HG02678 (cell line): ENCODE results near the gene TMEM255B.
"Not testable (repeated sequence)": the region's sequence is repeated elsewhere in the genome, so short reads cannot be mapped to it uniquely, and the experiment has no call there.

Experiments
- ATAC-seq: cut with Tn5 transposase; IDR thresholded peaks from one replicate; pipeline ENCODE4 v1.9.1; 2021; ENCODE audit warnings: mild to moderate bottlenecking, moderate library complexity; ENCODE audit not compliant: unreplicated experiment

Gene TMEM255B

DNA sequence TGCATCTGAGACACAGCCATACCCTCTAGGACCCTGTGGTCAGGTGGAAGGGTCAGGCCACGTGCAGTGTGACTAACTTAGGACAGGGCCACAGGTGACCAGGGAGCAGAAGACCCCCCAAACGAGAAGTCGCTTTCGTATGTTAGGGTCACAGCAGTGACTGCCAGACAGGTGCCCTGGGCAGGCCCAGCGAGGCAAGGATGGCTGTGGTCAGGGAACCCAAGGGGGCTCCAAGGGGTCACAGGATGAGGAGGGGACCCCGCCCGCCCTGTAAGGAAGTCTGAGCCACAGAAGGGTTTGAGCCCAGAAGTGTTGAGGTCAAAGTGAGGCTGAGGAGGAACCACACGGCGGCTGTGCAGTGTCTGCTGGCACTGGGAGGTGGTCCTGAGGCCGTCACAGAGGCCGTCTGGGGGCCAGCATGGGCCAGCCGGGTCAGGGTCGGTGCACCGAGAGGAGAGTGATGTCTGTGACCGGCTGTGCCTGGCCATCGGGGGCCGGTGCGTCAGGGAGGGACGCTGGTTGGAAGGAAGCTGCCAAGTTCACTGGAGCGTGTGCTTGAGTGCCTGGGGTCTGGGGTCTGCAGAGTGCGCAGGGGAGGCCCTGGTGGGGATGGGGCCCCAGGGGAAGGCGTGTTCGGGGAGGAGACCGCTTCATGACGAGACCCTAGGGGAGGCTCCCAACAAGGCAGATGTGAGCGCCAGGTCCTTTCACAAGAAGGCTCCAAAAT lies 24.8 kb upstream of the TMEM255B start:
- no peak for ATAC-seq

DNA sequence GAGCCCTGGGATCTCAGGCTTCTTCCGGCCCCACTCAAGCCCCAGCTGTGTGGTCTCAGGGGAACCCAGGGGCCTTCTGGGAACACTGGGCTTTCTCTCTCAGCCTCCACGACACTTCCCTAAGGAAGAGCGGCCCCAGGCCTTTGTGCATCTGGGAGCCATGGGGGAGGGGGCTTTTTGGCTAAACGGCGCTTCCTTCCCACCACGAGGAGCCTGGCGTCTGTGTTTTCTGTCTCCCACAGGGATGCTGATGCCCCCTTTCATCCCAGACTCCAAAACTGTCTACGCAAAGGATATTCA lies 24.2 kb upstream of the TMEM255B start:
- no peak for ATAC-seq

DNA sequence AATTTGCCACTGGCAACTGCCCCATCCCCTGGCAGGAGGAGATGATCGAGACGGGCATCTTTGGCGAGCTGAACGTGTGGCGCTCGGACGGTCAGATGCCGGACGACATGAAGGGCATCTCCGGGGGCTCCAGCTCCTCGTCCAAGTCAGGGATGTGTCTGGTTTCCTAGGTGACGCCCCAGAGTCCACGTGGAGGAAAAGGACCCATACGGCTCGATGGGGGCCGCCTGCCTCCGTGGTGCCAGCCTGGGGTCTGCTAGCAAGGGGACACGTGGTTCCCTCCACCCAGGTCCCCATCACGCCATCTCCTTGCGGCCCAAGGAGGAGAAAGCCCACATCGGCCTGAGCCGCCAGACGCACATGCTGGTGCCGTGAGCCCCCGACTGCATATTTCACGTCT lies 23.8 kb upstream of the TMEM255B start:
- no peak for ATAC-seq

DNA sequence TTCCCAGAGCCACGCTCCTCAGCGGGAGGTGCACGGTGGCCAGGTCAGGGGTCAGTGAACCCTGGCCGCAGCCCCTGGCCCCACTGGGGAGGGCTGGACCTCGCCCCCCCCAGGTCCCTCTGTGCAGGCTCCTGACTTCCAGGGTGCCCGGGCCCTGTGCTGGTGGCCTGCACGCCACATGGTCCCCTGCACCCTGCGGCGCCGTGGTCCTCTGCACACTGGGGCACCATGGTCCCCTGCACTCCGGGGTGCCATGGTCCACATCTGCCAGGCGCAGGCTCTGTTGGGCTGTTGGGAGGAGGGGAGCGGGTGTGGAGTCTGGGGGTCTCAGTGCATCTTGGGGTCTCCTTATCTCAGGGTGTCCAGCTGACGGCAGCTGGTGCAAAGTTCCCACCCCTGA lies 23.3 kb upstream of the TMEM255B start:
- no peak for ATAC-seq

DNA sequence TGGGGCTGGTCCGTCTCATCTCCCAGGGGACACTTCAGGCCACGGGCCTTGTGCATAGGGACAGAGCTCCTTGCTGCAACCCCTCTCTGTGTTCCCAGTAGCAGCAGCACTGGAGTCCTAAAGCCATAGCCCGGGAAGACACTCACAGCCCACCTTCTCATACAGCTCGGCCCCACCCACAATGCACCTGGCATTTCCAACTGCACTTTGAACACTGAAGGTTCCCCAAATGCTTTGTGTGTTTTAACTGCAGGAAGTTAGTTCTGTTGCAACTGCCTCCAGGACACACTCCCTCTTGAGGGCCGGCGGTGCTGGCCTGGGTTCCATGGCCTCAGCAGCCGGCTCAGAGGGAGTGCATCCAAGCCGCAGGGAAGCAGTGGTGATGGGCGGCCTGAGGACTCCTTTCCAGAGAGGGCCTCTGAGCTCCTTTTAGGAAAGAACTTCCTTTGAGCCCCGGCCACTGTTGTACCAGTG lies 22.7 kb upstream of the TMEM255B start:
- ATAC-seq: no peak

DNA sequence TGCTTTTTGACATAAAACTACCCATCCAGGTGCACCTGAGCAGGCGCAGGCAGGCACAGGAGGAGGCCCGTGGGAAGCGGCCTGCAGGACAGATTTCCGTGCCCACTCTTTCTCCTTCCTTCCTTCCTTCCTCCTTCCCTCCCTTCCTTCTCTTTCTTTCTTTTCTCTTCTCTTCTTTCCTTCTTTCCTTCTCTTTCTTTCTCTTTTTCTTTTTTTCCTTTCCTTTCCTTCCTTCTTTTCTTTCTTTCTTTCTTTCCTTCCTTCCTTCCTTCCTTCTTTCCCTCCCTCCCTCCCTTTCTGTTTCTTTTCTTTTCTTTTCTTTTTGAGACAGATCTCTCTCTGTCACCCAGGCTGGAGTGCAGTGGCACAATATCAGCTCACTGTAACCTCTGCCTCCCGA lies 21.2 kb upstream of the TMEM255B start:
- ATAC-seq: no peak

DNA sequence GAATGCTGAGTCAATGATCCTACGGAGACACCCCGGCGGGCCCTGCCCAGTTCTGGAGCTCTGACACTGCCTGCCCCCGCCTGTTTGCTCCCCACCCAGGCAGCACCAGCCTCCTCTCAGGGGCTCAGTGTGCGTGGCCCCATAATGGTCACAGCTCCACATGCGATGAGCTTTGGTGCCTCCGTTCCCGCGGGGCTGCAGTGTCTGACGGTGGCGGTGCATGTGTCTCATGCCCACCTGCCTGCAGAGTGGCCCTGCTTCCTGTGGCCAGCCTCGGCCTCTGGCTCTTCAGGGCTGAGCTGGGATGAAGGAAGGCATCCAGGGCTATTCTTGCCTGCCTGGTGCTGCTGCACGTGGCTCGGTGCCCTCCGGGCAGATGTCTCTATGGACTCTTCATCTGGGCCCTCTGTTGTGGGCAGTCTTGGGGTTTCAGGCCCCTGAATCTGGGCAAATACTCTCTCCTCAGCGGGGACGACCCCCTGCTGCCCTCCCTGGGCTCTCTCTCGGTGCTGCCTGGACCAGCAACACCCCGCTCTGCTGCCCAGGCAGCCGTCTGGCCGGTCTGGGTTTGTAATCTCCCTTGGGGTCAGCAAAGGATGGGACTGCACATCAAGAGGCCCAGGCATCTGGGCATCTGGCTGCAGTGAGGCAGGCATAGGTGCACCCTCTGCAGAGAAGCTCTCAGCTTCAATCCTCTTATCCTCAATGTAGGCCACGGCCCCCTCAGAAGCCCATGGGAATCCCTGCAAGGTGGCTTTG lies 19.3 kb upstream of the TMEM255B start:
- ATAC-seq: no peak

DNA sequence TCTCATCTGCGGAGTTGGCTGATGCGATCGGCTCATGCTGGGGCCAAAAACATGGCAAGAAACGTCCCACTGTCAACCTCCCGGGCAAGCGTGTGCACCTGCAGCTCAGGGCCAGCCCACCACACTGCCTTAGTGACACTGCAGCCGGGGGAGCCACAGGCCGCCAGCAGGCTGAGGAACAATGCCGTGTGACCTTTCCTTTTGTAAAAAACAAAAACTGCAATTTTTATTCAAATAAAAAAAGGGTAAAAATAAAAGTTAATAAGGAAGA lies 18.8 kb upstream of the TMEM255B start:
- no peak for ATAC-seq

DNA sequence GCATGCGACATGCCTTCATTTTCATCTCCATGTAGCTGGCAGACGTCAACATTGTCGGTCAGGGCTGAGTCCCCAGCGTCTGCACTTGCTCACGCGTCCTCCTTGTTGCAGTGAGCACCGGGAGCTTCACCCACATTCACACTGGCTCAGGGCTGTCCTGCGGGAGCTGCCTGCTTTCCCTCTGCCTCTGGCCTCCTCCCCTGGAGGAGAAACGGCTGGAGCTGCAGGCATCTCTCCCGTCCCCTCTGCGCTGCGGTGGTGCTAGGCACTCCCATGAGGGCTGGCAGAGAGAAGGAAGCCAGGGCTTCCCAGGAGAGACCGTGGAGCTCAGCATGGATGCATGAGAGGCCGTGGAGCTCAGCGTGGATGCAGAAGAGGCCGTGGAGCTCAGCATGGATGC lies 18.4 kb upstream of the TMEM255B start:
- no peak for ATAC-seq

DNA sequence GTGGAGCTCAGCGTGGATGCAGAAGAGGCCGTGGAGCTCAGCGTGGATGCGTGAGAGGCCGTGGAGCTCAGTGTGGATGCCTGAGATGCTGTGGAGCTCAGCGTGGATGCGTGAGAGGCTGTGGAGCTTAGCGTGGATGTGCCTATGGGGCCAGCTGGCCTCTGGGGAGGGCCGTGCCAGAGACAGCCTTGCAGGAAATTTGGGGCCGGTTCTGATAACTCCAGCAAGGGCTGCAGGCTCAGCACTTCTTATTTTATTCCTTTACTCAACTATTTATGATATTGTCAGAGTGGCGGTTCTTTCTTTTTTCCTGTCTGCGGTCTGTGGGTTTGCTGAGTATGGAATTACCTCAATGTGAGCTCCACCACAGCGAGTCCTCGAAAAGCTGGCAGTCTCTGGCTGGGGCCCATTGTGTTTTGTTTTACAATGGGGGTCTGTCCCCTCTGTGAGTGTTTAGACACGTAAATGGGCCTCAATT lies 17.8 kb upstream of the TMEM255B start:
- ATAC-seq: no peak

DNA sequence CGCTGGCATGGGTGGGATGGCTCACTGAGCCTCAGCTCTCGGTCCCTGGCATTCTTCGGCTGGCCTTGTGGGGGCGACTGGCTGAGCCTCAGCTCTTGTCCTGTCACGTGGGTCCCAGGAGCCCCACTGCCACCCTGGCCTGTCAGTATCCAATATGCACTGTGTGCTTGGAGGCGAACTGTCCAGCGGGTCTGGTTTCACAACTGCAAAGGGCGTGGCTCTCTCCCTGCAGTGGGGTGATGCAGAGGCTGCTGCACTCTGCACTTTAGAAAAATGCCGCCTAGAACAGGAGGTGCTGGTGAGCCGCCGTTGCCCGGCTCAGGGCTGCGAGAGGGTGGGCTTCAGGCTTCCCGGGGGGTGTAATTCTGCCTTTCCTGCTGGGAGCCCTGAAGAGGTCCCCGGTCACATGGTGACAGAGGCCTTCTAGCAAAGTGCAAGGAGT lies 17.0 kb upstream of the TMEM255B start:
- ATAC-seq: no peak

DNA sequence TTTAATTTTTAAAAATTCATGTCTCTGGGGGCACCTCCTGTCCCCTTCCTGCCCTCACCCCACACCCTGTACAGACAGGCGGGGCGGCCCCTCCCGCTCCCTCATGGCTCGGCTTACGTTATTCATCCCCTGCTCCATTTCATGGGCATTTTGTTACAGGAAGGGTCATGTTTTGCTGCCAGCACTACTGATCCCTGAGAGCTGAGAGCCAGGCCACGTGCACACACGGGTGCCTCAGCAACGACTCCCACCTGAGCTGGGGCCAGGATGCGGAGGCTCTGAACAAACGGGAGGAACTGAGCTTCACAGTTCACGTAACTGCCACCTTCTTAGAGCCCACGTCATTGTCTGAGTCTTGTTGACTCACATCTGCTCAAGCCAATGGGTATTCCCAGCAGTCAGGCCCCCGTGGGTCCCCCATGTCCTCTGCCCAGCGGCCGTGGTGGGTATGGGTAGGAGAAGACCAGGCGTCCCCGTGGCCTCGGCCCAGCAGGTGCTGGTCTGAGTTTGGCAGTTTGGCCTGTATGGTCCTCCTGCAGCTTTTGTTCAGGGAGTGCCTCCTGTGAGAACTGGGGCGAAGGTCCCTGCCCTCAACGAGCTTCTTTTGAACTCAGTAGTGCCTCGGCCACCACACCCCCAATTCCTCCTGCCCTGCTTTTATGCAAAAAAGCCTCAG lies 16.4 kb upstream of the TMEM255B start:
- ATAC-seq: no peak

DNA sequence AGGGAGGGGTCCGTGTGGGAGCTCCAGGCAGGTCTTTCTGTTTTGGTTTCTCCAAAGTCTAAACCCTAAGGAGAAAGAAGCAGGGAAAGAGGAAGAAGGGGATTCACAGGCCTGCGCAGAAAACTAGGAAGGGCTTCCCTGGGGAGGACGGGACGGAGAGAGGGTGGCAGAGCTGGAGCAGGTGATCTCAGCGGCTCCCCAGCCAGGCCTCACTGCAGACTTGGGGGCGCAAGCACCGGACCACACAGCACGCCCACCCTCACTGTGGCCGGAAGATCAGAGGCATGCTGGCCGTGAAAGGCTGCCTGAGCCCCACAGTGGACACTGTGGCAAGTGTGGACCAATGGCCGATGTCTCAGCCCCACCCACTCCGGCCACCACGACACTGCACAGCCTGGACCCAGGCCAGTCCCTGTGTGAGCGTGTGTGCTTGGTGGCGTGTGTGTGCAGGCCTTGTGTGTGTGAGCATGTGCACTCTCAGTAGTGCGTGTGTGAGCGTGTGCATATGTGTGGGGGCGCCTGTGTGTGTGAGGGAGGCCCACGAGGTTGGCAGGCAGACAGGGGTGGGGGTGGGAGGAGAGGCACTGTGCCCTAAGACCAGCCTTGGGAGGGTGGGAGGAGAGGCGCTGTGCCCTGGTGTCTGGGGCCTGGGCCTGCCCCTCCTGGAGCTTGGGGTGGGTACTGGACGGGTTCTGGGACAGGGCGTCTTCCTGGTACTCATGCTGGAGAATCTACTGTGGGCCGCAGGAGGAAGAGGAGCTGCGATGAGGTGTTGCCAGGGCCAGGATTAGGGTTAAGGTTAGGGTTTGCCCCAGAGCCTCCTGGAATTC lies 15.4 kb upstream of the TMEM255B start:
- ATAC-seq: no peak

DNA sequence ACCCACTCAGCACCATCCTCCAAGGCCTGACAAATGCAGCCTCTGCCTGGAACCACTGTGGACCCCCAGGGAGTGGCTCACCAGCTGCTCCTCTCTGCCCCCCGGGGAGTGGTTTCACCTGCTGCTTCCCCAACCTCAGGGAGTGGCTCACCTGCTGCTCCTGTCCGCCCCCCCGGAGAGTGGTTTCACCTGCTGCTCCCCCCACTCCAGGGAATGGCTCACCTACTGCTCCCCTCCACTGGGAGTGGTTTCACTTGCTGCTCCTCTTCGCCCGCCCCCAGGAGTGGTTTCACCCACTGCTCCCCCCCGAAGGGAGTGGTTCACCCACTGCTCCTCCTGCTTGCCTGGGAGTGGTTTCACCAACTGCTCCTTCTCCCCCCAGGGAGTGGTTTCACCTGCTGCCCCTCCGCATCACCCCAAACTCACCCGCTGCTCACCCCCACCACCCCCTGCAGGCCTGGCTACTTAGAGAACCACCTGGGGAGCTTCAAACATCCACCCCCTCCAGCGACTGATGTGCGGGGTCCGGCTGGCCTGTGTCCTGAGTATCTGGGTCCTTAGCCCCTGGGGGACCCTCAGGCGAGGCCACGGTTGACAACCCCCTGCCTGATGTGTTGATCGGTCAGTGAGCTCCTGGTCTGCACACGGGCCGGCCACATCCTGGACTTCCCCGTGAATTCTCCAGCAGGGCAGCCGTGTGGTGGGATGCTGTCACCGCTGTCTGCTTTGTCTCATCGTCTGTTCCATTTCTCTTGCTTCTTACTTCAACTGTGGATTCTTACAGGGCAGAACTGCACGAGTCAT lies 14.6 kb upstream of the TMEM255B start:
- ATAC-seq: no peak

DNA sequence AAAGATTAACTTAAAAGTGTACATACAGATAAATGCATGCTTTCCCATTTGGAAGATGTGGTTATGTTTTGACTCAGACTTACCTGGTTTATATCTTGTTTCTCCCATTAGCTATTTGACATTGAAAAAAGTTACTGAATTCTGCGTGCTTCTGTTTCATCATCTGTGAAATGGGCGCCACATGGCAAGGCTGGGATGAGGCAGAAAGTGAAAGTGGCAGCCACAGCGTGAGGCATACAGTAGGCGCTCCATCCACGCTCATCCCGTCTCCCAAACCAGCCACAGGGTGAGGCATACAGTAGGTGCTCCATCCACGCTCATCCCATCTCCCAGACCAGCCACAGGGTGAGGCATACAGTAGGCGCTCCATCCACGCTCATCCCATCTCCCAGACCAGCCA lies 14.0 kb upstream of the TMEM255B start:
- no peak for ATAC-seq

DNA sequence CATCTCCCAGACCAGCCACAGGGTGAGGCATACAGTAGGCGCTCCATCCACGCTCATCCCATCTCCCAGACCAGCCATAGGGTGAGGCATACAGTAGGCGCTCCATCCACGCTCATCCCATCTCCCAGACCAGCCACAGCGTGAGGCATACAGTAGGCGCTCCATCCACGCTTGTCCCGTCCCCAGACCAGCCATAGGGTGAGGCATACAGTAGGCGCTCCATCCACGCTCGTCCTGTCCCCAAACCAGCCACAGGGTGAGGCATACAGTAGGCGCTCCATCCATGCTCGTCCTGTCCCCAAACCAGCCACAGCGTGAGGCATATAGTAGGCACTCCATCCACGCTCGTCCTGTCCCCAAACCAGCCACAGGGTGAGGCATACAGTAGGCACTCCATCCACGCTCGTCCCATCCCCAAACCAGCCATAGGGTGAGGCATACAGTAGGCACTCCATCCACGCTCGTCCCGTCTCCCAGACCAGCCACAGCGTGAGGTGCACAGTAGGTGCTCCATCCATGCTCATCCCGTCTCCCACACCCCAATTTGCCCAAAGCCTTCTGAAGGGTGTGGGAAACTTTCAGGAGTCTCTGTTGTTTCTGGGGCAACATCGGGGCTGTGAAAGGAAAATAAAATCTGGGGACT lies 13.4 kb upstream of the TMEM255B start:
- ATAC-seq: not testable (repeated sequence)

DNA sequence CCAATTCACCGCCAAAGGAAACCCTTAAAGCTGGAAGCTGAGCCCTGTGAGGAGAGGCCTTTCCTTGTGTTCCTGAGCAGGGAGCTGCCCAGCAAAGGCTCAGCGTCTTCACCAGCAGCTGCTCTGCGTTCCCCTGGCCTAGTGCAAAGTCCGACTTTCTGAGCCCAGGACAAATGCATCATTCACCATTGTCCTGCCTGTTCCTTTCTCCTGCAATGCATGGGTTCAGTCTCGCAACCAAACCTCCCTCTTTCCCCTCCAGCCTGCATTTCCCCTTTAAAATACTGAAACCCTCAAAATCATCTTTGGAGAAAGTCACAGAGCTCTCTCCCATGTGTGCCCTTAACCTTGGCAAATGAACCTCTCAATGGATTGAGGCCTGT lies 12.9 kb upstream of the TMEM255B start:
- ATAC-seq: no peak

DNA sequence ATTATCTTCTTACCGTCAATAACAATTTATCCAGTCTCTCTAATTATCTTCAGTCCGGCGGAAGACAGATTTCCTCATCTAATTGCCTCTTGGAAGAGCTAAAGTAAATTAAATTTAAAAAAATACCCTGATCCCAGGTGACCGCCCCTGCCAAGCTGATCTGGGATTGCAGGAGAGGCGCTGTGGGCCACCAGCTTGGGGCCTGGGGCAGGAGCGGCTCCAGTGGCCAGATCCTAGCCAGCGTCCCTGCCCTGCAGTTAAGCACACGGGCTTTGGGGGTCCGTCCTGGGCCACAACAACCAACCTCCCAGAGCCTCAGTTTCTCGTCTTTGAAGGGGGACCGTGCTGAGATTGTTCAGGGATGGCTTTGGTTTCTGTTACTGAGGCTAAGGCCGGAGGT lies 12.4 kb upstream of the TMEM255B start:
- no peak for ATAC-seq

DNA sequence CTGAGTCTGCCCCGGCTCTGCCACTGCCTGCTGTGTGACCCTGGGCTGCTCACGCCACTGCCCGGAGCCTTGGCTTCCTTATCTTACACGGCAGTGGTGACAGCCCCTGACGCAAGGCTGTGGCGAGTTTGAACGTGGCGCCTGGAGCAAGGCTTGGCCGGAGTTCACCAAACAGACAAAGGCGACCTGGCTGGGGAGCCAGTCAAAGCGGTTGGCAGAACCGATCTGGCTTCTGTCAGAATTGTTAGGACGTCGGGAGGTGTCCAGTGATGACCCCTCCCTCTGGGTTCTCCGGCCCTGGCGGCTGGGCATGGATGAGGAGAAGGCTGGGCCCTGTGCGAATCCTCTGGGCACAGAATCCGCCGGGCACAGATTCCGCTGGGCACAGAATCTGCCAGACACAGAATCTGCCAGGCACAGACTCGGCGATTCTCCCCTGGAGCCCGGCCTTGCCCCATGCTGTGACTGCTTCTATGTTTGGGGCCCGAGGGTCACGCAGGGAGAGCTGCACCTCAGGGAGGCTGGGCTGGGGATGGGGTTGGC lies 11.7 kb upstream of the TMEM255B start:
- ATAC-seq: no peak
